Body of pancreas (tissue), 4 donors: ENCODE results near the gene LDLRAD4. TPM values are rescaled to one million over a fixed set of nuclear protein-coding genes. Genes with fewer than 3 reads are reported as not detected.

Source experiments
- ATAC-seq: fragments of 150-250 bp; one replicate; pipeline ENCODE4 v1.9.1; 2016
- DNase-seq, 4 donors: peaks; one replicate each; pipeline ENCODE4 v3.0.0-alpha.2; 2019
- H3K27ac ChIP-seq, 4 donors: fragments of 200-600 bp; sonication (generic); 1 replicate in 3 of 4; 2 replicates in 1 of 4; pipeline versions ENCODE4 v1.5.1 to v1.6.1; 2016 to 2019; ENCODE audit warnings: mild to moderate bottlenecking in 1 of 4, mixed read lengths in 1 of 4, moderate library complexity in 1 of 4
- H3K27me3 ChIP-seq, 2 donors: fragments of 200-600 bp; sonication (generic); one replicate each; pipeline ENCODE4 v1.6.0; 2016; ENCODE audit warnings: mild to moderate bottlenecking in 1 of 2
- H3K36me3 ChIP-seq, 2 donors: fragments of 200-600 bp; sonication (generic); replicated peaks in 1 of 2; 2 replicates each; pipeline ENCODE4 v1.5.1; 2016; ENCODE audit warnings: low read depth in 2 of 2; ENCODE audit not compliant: insufficient read depth in 1 of 2
- H3K4me1 ChIP-seq: fragments of 200-600 bp; sonication (generic); one replicate; pipeline ENCODE4 v1.6.0; 2016
- H3K4me3 ChIP-seq, 2 donors: fragments of 200-600 bp; sonication (generic); 1 replicate in 1 of 2; 2 replicates in 1 of 2; pipeline ENCODE4 v1.5.1; 2016 to 2019
- H3K9me3 ChIP-seq, 3 donors: fragments of 200-600 bp; sonication (generic); 1 replicate in 2 of 3; 2 replicates in 1 of 3; pipeline ENCODE4 v1.5.1; 2016
- CTCF ChIP-seq, 7 experiments: fragments of 450-650 bp in 4 of 7; fragments of 200-600 bp in 3 of 7; sonication (generic) in 3 of 7; IDR thresholded peaks; one replicate each; pipeline ENCODE4 v1.5.1; 2016 to 2019; ENCODE audit warnings: antibody characterized with exemption in 7 of 7
- POLR2A ChIP-seq, 3 donors: fragments of 450-650 bp; IDR thresholded peaks; one replicate each; pipeline ENCODE4 v1.6.1; 2016; ENCODE audit warnings: antibody characterized with exemption in 3 of 3, mild to moderate bottlenecking in 2 of 3
- WGBS, 2 donors: methylation state at CpG; one replicate each; pipeline ENCODE4 v1.1.5; 2017; 5-methylcytosine and 5-hydroxymethylcytosine counted together
- intact Hi-C: fragments of 100-400 bp; cut with DNase I; formaldehyde crosslinking; loops from one replicate; pipeline ENCODE4 v1.15.1; 2023
- total RNA-seq, 2 donors: library from RNA; depleted of rRNA; stranded (reverse); fragments of >200 nt; gene quantifications; one replicate each; pipeline ENCODE4 v1.1.0, GENCODE V29; 2016

LDLRAD4 gene
- total RNA-seq, 2 donors from 2014 or later: 8.6 to 35.9 TPM

DNA sequence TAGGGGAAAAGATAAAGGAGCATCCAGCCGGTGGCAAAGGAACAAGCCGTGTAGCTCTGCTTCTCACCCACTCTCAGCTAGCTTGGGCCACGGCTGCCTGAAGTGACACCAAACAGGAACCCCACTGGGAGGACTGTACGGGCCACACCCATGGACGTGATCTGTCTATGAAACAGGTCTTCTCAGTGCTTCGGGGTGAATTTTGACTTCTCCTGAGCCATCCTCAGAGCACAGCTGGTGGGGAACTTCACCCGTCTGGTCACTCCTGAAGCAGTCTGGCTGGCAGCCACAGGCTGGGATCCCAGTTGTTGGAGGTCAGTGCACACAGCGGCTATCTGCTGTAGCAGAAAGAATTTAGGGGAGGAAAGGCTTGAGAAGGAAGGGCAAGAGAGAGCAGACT, 284.0 kb downstream of the LDLRAD4 start:
- no peaks in the 10 kb centered on the region for H3K27me3 ChIP-seq
- no peaks in the 10 kb centered on the region for H3K36me3 ChIP-seq
- no peak overlapping the region for H3K27ac ChIP-seq
- DNase-seq: peak in 2 of 4 donors; percentile 24 to 41
- intact Hi-C loops: no loop called here
- no peak overlapping the region for H3K4me3 ChIP-seq
- H3K4me1 ChIP-seq: peaks cover 21% of the 10 kb centered on the region
- no peak for ATAC-seq
- WGBS, 2 donors: 72 to 84% methylated on average over 8 of the region's 8 CpGs
- no peak for TF ChIP-seq CTCF (IDR thresholded peaks at IDR 0.05)
- no peak for TF ChIP-seq POLR2A (IDR thresholded peaks at IDR 0.05)
- no peaks in the 10 kb centered on the region for H3K9me3 ChIP-seq

GRCh38 chr18:13503836-13504235, 285.3 kb downstream of the LDLRAD4 start:
- no peak for DNase-seq
- Histone ChIP-seq H3K9me3 (no peaks in the 10 kb centered on the region), H3K27me3 (no peaks in the 10 kb centered on the region), H3K27ac (no peak overlapping the region), H3K36me3 (no peaks in the 10 kb centered on the region), H3K4me3 (no peak overlapping the region), H3K4me1 (peaks cover 21% of the 10 kb centered on the region)
- no peak for TF ChIP-seq POLR2A (IDR thresholded peaks at IDR 0.05)
- no peak for TF ChIP-seq CTCF (IDR thresholded peaks at IDR 0.05)
- intact Hi-C loops: no loop called here
- WGBS, 2 donors: 74 to 75% methylated on average over 6 of the region's 6 CpGs
- no peak for ATAC-seq

- Histone ChIP-seq H3K4me3 (no peak overlapping the region), H3K36me3 (no peaks in the 10 kb centered on the region), H3K4me1 (peaks cover 12% of the 10 kb centered on the region), H3K9me3 (no peaks in the 10 kb centered on the region), H3K27me3 (no peaks in the 10 kb centered on the region), H3K27ac (no peak overlapping the region)
- WGBS, 2 donors: 71 to 79% methylated on average over 12 of the region's 12 CpGs
- TF ChIP-seq POLR2A (IDR thresholded peaks at IDR 0.05) (no peak), CTCF (IDR thresholded peaks at IDR 0.05) (no peak)
- DNase-seq (no peak), ATAC-seq (no peak)
- intact Hi-C loops: no loop called here
These were observed 287.3 kb downstream of the LDLRAD4 start for GRCh38 chr18:13505780-13506345.

- Histone ChIP-seq H3K36me3 (no peaks in the 10 kb centered on the region), H3K4me3 (no peak overlapping the region), H3K9me3 (no peaks in the 10 kb centered on the region), H3K27ac (no peak overlapping the region), H3K4me1 (no peaks in the 10 kb centered on the region), H3K27me3 (no peaks in the 10 kb centered on the region)
- ATAC-seq (no peak), DNase-seq (peak in 1 of 4 donors; percentile 22)
- TF ChIP-seq POLR2A (IDR thresholded peaks at IDR 0.05) (no peak), CTCF (IDR thresholded peaks at IDR 0.05) (no peak)
- intact Hi-C loops: no loop called here
- 42 to 53% methylated on average over 2 of the region's 2 CpGs for WGBS, 2 donors
These were observed 292.0 kb downstream of the LDLRAD4 start for GRCh38 chr18:13510594-13510993.

GRCh38 chr18:13511961-13512577, 293.5 kb downstream of the LDLRAD4 start:
- no peaks in the 10 kb centered on the region for H3K36me3 ChIP-seq
- ATAC-seq (no peak), DNase-seq (no peak)
- H3K4me3 ChIP-seq: no peak overlapping the region
- no peak overlapping the region for H3K27ac ChIP-seq
- intact Hi-C loops: no loop called here
- TF ChIP-seq POLR2A (IDR thresholded peaks at IDR 0.05) (no peak), CTCF (IDR thresholded peaks at IDR 0.05) (no peak)
- H3K4me1 ChIP-seq: no peaks in the 10 kb centered on the region
- 84 to 95% methylated on average over 6 of the region's 6 CpGs for WGBS, 2 donors
- no peaks in the 10 kb centered on the region for H3K27me3 ChIP-seq
- H3K9me3 ChIP-seq: no peaks in the 10 kb centered on the region
